KOPT-K1 (cell line): Measurements from ENCODE around the gene ITFG2.
"Not testable (repeated sequence)": the region's sequence is repeated elsewhere in the genome, so short reads cannot be mapped to it uniquely, and the experiment has no call there.

Experiments used
- H3K27ac ChIP-seq: fragments of 200-600 bp; sonication (generic); 2 replicates; pipeline ENCODE4 v1.5.1; 2016; ENCODE audit warnings: antibody characterized with exemption, mild to moderate bottlenecking, low read depth, low read length; ENCODE audit not compliant: poor library complexity, severe bottlenecking
- H3K36me3 ChIP-seq: fragments of 200-600 bp; sonication (generic); 2 replicates; pipeline ENCODE4 v1.5.1; 2017; ENCODE audit warnings: antibody characterized with exemption, mild to moderate bottlenecking, low read length, moderate library complexity; ENCODE audit not compliant: insufficient read depth
- H3K9me3 ChIP-seq: fragments of 200-600 bp; sonication (generic); 2 replicates; pipeline ENCODE4 v1.5.1; 2017; ENCODE audit warnings: antibody characterized with exemption, low read length, mild to moderate bottlenecking; ENCODE audit not compliant: insufficient read depth, poor library complexity, severe bottlenecking

The ITFG2 gene

DNA sequence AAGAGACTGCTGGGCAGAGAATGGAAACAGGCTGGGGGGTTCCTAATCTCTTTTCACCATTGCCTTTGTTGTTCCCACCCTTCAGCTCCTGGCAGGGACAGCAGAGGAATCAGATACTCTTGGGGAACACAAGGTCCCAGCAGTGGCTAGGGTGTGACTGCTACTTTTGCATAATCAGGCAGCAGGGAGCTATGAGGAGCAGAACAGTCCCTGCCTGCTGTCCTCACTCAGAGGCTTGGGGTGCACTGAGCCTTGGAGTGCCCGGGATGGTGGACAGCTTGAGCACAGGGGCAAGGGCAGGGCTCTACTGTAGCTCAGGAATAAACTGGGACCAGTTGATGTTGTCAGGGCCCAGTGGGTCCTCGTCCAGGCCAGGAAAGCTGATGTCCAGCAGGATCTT lies 45.9 kb downstream of the ITFG2 start:
- Histone ChIP-seq H3K9me3 (no peaks in the 10 kb centered on the region), H3K36me3 (peaks cover 74% of the 10 kb centered on the region), H3K27ac (no peak overlapping the region)

DNA sequence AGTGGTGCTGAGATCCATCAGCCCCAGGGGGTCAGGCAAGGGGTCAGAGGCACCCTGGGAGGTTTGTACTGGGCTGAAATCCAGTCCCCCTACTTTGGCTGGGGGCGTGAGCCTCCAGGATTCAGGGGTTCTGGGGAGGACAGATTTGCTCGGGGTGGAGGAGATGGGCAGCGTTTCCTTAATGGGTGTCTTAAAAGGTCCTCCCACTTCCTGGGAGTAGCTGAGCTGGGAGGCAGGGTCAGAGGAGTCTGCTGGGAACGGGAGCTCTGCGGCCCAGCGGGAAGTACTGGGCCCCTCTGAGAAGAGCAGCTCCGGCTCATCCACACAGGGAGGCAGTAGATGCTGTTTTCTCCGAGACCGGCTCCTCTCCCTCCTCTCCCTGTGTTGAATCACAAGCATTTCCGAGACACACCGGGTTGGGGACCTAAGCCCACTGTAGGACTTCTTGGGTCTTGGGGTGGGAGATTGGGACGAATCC lies 46.5 kb downstream of the ITFG2 start:
- H3K9me3 ChIP-seq, result no peaks in the 10 kb centered on the region
- H3K36me3 ChIP-seq, result peaks cover 80% of the 10 kb centered on the region
- no peak overlapping the region for H3K27ac ChIP-seq

DNA sequence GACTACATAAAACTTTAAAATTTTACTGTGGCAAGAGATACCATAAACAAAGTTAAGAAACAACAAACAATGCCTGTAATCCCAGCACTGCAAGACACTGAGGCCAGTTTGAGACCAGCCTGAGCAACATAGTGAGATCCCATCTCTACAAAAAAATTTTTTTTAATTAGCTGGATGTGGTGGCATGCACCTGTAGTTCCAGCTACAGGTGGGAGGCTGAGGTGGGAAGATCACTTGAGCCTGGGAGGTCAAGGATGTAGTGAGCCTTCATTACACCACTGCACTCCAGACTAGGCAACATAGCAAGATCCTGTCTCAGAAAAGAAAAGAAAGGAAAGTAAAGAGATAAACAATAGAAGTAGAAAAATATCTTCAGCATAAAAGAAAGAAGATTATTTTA lies 47.7 kb downstream of the ITFG2 start:
- no peaks in the 10 kb centered on the region for H3K9me3 ChIP-seq
- H3K36me3 ChIP-seq, result peaks cover 92% of the 10 kb centered on the region
- no peak overlapping the region for H3K27ac ChIP-seq

DNA sequence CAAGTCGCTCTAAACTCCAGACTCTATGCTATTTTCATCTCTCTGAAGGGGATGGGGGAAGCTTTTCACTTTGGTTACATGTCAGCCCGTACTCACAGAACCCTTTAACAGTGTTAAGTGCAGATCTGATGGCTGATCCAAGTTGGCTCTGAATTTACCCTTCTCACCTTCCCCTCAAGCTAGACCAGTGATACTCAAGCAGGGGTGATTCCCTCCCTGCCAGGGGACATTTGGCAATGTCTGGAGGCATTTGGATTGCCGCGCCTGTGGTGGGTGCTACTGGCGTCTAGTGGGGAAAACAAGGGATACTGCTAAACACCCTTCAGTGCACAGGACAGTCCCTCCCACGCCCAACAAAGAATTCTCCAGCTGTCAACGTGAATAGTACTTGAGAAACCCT lies 50.4 kb downstream of the ITFG2 start:
- H3K36me3 ChIP-seq, result peaks cover 98% of the 10 kb centered on the region
- H3K27ac ChIP-seq, result no peak overlapping the region

DNA sequence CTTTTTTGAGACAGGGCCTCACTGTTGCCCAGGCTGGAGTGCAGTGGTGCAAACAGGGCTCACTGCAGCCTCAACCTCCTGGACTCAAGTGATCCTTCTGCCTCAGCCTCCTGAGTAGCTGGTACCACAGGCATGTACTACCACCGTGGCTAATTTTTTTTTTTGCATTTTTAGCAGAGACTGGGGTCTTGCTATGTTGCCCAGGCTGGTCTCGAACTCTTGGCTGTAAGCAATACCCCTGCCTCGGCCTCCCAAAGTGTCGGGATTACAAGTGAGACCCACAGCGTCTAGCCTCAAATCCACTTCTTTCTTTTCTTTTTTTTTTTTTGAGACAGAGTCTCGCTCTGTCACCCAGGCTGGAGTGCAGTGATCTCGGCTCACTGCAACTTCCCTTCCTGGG lies 50.9 kb downstream of the ITFG2 start:
- H3K27ac ChIP-seq, result not testable (repeated sequence)
- peaks cover 98% of the 10 kb centered on the region for H3K36me3 ChIP-seq

More for the DNA sequence above, 50.4 kb downstream of the ITFG2 start:
- H3K9me3 ChIP-seq, result no peaks in the 10 kb centered on the region

DNA sequence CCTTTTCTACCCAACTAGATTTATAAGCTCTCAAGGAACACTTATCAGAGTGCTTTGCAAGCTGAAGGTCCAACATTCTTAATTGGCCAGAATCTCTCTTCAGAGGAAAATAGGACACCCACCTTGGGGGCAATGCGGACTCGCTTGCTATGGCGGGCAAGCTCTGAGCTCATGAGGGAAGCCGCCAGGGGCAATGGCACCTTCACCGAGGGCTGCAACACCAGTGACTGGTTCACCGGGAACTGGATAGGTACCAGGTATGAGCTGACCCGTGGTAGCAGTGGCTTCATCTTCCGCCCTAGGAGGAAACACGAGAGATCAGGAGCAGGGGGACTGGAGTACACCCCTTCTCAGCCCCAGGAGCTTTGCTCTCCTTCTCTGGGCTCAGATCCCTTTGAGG lies 51.7 kb downstream of the ITFG2 start:
- Histone ChIP-seq H3K9me3 (no peaks in the 10 kb centered on the region), H3K36me3 (peaks cover 98% of the 10 kb centered on the region), H3K27ac (no peak overlapping the region)

More for the DNA sequence above, 50.9 kb downstream of the ITFG2 start:
- not testable (repeated sequence) for H3K9me3 ChIP-seq

DNA sequence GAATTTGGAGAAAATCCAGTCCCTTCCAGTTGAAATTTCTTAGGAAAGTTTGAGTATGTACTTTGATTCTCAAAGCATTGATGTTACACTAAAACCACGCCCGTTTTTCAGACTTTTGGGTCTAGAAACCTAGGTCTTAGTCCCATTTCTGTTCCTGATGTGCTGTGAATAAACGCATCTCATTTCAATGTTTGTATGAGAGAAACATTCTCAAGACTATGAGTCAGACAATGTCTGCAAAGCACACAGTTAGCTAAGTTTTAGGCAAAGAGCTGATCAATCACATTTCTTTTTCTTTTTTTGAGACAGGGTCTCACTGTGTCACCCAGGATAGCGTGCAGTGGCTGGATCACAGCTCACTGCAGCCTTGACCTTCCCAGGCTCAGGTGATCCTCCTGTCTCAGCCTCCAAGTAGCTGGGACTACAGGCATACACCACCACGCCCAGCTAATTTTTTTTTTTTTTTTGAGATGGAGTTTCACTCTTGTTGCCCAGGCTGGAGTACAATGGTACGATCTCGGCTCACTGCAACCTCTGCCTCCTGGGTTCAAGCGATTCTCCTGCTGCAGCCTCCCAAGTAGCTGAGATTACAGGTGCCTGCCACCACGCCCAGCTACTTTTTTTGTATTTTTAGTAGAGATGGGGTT lies 56.6 kb downstream of the ITFG2 start:
- H3K36me3 ChIP-seq, result peaks cover 100% of the 10 kb centered on the region
- not testable (repeated sequence) for H3K9me3 ChIP-seq, H3K27ac ChIP-seq
